HG02571 (cell line): ENCODE measurements around the gene CYP4B1.
"Not testable (repeated sequence)": the region's sequence is repeated elsewhere in the genome, so short reads cannot be mapped to it uniquely, and the experiment has no call there.

Source experiments
- ATAC-seq: cut with Tn5 transposase; IDR thresholded peaks from one replicate; pipeline ENCODE4 v1.9.1; 2021; ENCODE audit warnings: mild to moderate bottlenecking, moderate library complexity; ENCODE audit not compliant: unreplicated experiment

The CYP4B1 gene

GRCh38 chr1:46813858-46814396, 15.1 kb downstream of the CYP4B1 start:
- ATAC-seq = no peak

GRCh38 chr1:46815133-46815532, 16.3 kb downstream of the CYP4B1 start:
- no peak for ATAC-seq

GRCh38 chr1:46816930-46817329, 18.1 kb downstream of the CYP4B1 start:
- no peak for ATAC-seq

- ATAC-seq = no peak
These were observed 19.0 kb downstream of the CYP4B1 start for GRCh38 chr1:46817814-46818213.

- ATAC-seq = no peak
These were observed 19.7 kb downstream of the CYP4B1 start for GRCh38 chr1:46818591-46818990.

- ATAC-seq = no peak
These were observed 20.5 kb downstream of the CYP4B1 start for GRCh38 chr1:46819335-46819734.

GRCh38 chr1:46820076-46820475, 21.2 kb downstream of the CYP4B1 start:
- no peak for ATAC-seq

- ATAC-seq = no peak
These were observed 21.8 kb downstream of the CYP4B1 start for GRCh38 chr1:46820560-46821060.

- ATAC-seq = no peak
These were observed 23.5 kb downstream of the CYP4B1 start for GRCh38 chr1:46822248-46822826.

- ATAC-seq = no peak
These were observed 24.3 kb downstream of the CYP4B1 start for GRCh38 chr1:46823151-46823550.

- ATAC-seq = not testable (repeated sequence)
These were observed 28.0 kb downstream of the CYP4B1 start for GRCh38 chr1:46826892-46827291.

- ATAC-seq = no peak
These were observed 31.9 kb downstream of the CYP4B1 start for GRCh38 chr1:46830665-46831322.

GRCh38 chr1:46835469-46835868, 36.6 kb downstream of the CYP4B1 start:
- not testable (repeated sequence) for ATAC-seq

- ATAC-seq = not testable (repeated sequence)
These were observed 47.5 kb downstream of the CYP4B1 start for GRCh38 chr1:46846386-46846785.

- ATAC-seq = not testable (repeated sequence)
These were observed 58.8 kb downstream of the CYP4B1 start for GRCh38 chr1:46857660-46858065.

GRCh38 chr1:46862348-46862747, 63.5 kb downstream of the CYP4B1 start:
- no peak for ATAC-seq
